Measurements from ENCODE around the gene PPP3CA.

The PPP3CA gene

DNA sequence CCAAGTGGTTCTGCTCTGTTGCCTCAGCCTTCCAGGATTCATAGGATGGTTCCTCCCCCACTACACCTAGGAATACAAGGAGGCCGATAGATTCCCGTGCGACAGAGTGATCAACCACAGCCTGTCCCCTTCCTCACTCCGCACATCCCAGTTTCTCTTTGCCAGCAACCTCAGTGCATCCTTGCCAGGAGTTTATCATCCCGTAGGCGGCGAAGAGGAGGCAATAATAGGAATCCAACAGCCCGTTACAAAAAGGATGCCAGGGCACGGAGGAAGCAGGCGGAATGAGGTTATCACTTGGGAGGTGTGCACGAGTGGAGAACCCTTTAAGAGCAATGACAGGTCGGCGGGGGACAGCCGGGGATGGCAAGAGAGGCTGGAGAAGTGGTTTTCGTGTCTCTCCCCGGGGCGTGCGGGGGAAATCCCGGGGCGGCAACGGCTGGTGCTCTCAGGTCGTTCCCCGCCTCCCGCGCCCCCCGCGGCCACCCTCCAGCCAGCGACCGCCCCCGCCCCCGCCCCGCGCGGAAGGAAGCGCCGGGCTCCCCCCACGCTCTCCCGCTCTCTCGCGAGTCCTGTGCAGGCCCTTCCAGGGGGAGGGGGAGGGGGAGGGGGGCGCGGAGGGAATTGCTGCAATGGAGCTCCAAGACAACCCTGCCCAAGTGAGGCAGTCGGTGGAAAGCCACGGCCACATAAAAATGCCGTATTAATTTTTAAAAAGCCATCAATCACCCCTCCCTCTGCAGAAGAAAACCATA, 1.6 kb downstream of the PPP3CA start:
- ATAC-seq (ENCODE audit: low read depth): no peak
- H3K9me3 ChIP-seq (ENCODE audit: severe bottlenecking): no peaks in the 10 kb centered on the region
- H3K4me3 ChIP-seq (ENCODE audit: severe bottlenecking): peak overlapping the region; percentile 80
- no peaks in the 10 kb centered on the region for H3K27me3 ChIP-seq (ENCODE audit: insufficient read depth, poor library complexity, severe bottlenecking)
- H3K4me1 ChIP-seq (ENCODE audit: insufficient read depth, poor library complexity, severe bottlenecking): peaks cover 30% of the 10 kb centered on the region
- DNase-seq (ENCODE audit: low spot score): peak; percentile 58
- H3K36me3 ChIP-seq (ENCODE audit: low read depth): peaks cover 15% of the 10 kb centered on the region
- TF ChIP-seq, protein P1, sequence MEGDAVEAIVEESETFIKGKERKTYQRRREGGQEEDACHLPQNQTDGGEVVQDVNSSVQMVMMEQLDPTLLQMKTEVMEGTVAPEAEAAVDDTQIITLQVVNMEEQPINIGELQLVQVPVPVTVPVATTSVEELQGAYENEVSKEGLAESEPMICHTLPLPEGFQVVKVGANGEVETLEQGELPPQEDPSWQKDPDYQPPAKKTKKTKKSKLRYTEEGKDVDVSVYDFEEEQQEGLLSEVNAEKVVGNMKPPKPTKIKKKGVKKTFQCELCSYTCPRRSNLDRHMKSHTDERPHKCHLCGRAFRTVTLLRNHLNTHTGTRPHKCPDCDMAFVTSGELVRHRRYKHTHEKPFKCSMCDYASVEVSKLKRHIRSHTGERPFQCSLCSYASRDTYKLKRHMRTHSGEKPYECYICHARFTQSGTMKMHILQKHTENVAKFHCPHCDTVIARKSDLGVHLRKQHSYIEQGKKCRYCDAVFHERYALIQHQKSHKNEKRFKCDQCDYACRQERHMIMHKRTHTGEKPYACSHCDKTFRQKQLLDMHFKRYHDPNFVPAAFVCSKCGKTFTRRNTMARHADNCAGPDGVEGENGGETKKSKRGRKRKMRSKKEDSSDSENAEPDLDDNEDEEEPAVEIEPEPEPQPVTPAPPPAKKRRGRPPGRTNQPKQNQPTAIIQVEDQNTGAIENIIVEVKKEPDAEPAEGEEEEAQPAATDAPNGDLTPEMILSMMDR (IDR thresholded peaks at IDR 0.05; ENCODE audit: poor library complexity, severe bottlenecking): no peak
- H3K27ac ChIP-seq (ENCODE audit: poor library complexity, severe bottlenecking): peak overlapping the region; percentile 94

DNA sequence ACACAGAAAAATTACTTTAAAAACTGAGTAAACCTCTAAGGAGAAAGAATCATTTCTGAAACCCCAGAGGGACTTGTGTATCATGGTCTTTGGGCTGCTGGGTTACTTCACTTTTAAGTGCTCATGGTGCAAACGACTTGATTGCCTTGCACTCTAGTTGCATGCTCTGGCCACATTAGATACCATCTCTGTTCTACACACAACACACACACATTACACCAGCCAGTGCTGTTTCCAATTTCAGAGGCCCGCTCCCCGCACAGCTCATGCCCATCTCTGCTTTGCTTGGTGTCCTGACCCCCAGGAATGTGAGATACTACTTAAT, 2.1 kb downstream of the PPP3CA start:
- peak overlapping the region; percentile 94 for H3K27ac ChIP-seq (ENCODE audit: poor library complexity, severe bottlenecking)
- TF ChIP-seq, protein P1 (IDR thresholded peaks at IDR 0.05; ENCODE audit: poor library complexity, severe bottlenecking): no peak
- peaks cover 17% of the 10 kb centered on the region for H3K36me3 ChIP-seq (ENCODE audit: low read depth)
- H3K4me1 ChIP-seq (ENCODE audit: insufficient read depth, poor library complexity, severe bottlenecking): peaks cover 34% of the 10 kb centered on the region
- H3K27me3 ChIP-seq (ENCODE audit: insufficient read depth, poor library complexity, severe bottlenecking): no peaks in the 10 kb centered on the region
- no peak for ATAC-seq (ENCODE audit: low read depth)
- DNase-seq (ENCODE audit: low spot score): no peak
- H3K9me3 ChIP-seq (ENCODE audit: severe bottlenecking): no peaks in the 10 kb centered on the region
- H3K4me3 ChIP-seq (ENCODE audit: severe bottlenecking): peak overlapping the region; percentile 80

DNA sequence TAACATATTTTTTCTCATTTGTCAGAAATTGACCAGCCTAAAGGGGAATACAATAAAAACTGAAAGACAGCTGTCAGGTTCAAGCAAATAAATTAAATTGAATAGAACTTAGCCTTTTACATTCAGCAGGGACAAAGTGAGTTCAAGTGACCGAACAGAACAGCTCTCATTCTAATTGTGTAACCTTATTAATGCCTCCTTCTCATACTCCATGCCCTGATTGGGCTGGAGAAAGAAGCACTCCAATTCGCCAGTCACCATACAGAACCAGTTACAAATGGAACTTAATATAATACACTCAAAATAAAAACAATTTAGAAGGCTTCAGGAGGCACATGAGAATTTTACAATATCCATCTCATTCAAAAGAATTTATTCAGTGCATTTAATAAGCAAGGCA, 8.0 kb downstream of the PPP3CA start:
- TF ChIP-seq, protein P1 (IDR thresholded peaks at IDR 0.05; ENCODE audit: poor library complexity, severe bottlenecking): no peak
- ATAC-seq (ENCODE audit: low read depth): no peak

GRCh38 chr4:101337688-101338087, 9.6 kb downstream of the PPP3CA start:
- DNase-seq (ENCODE audit: low spot score): no peak
- ATAC-seq (ENCODE audit: low read depth): peak; percentile 82
- peaks cover 21% of the 10 kb centered on the region for H3K36me3 ChIP-seq (ENCODE audit: low read depth)
- H3K9me3 ChIP-seq (ENCODE audit: severe bottlenecking): no peaks in the 10 kb centered on the region
- H3K4me3 ChIP-seq (ENCODE audit: severe bottlenecking): no peak overlapping the region
- H3K4me1 ChIP-seq (ENCODE audit: insufficient read depth, poor library complexity, severe bottlenecking): peaks cover 32% of the 10 kb centered on the region
- H3K27me3 ChIP-seq (ENCODE audit: insufficient read depth, poor library complexity, severe bottlenecking): no peaks in the 10 kb centered on the region
- TF ChIP-seq, protein P1 (IDR thresholded peaks at IDR 0.05; ENCODE audit: poor library complexity, severe bottlenecking): no peak
- peak overlapping the region; percentile 14 for H3K27ac ChIP-seq (ENCODE audit: poor library complexity, severe bottlenecking)

More for the DNA sequence above, 8.0 kb downstream of the PPP3CA start:
- Histone ChIP-seq H3K9me3 (ENCODE audit: severe bottlenecking) (no peaks in the 10 kb centered on the region), H3K4me1 (ENCODE audit: insufficient read depth, poor library complexity, severe bottlenecking) (peaks cover 37% of the 10 kb centered on the region), H3K27ac (ENCODE audit: poor library complexity, severe bottlenecking) (no peak overlapping the region), H3K36me3 (ENCODE audit: low read depth) (peaks cover 26% of the 10 kb centered on the region), H3K27me3 (ENCODE audit: insufficient read depth, poor library complexity, severe bottlenecking) (no peaks in the 10 kb centered on the region), H3K4me3 (ENCODE audit: severe bottlenecking) (no peak overlapping the region)
- no peak for DNase-seq (ENCODE audit: low spot score)

GRCh38 chr4:101334963-101335572, 12.3 kb downstream of the PPP3CA start:
- Histone ChIP-seq H3K4me1 (ENCODE audit: insufficient read depth, poor library complexity, severe bottlenecking) (peaks cover 36% of the 10 kb centered on the region), H3K27me3 (ENCODE audit: insufficient read depth, poor library complexity, severe bottlenecking) (no peaks in the 10 kb centered on the region), H3K36me3 (ENCODE audit: low read depth) (peaks cover 13% of the 10 kb centered on the region), H3K9me3 (ENCODE audit: severe bottlenecking) (no peaks in the 10 kb centered on the region), H3K27ac (ENCODE audit: poor library complexity, severe bottlenecking) (no peak overlapping the region), H3K4me3 (ENCODE audit: severe bottlenecking) (no peak overlapping the region)
- TF ChIP-seq, protein P1 (IDR thresholded peaks at IDR 0.05; ENCODE audit: poor library complexity, severe bottlenecking): no peak
- DNase-seq (ENCODE audit: low spot score) (no peak), ATAC-seq (ENCODE audit: low read depth) (no peak)

Measured in RWPE2 (cell line).